ENCODE results near the gene CAMK2A.

DNA sequence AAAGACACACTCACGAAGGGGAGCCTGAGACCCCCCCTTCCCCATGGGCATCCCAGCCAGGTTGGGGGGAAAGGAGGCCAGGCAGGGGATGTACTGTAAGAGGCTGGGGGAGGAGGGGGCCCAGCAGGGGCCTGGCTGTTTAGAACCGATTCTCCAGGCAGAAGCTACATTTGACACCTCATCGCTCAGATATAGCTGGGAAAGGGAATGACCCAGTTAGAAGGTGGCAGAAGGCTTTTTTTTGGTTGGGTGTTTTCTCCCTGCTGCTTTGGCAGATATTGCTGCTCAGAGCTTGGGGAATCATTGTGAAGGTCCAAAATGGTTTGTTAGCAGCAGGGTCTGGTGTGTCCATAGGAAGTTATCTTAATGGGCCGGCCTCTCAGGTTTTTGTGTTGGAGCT, 117.0 kb downstream of the CAMK2A start:
- TF ChIP-seq POLR2AphosphoS5 (IDR thresholded peaks at IDR 0.05) (no peak), CTCF (IDR thresholded peaks at IDR 0.05) (no peak), EP300 (IDR thresholded peaks at IDR 0.05) (no peak), POLR2A (IDR thresholded peaks at IDR 0.05) (no peak)

Measured in gastroesophageal sphincter (tissue), 3 donors.